Measurements from ENCODE around the gene GRIP2. TPM values are rescaled to one million over a fixed set of nuclear protein-coding genes. Genes with fewer than 3 reads are reported as not detected.

Gene GRIP2
- total RNA-seq, 1 experiment from 2014 or later = 0.43 TPM

GRCh38 chr3:14491396-14492190, 48.5 kb downstream of the GRIP2 start:
- no peak overlapping the region for H3K4me3 ChIP-seq (ENCODE audit: low read depth, low read length, poor library complexity, severe bottlenecking)
- TF ChIP-seq CTCF (conservative IDR thresholded peaks at IDR 0.05; ENCODE audit: low read depth, low read length) = no peak
- TF ChIP-seq EZH2 (IDR thresholded peaks at IDR 0.05; ENCODE audit: borderline replicate concordance, low read depth, low read length, poor library complexity, severe bottlenecking) = no peak
- no peaks in the 10 kb centered on the region for H3K4me1 ChIP-seq (ENCODE audit: insufficient read depth, low read length, poor library complexity, severe bottlenecking)
- no peak for DNase-seq (ENCODE audit: low spot score)
- BruUV-seq (replicated peaks) = no TSS peak
- peaks cover 5% of the 10 kb centered on the region for H3K36me3 ChIP-seq (ENCODE audit: insufficient read depth, low read length, poor library complexity, severe bottlenecking)
- intact Hi-C loops (cut with micrococcal nuclease; ENCODE audit: unreplicated experiment) = no loop called here
- no peaks in the 10 kb centered on the region for H3K9me3 ChIP-seq (ENCODE audit: low read depth, low read length, poor library complexity, severe bottlenecking)
- ChIA-PET CTCF (no interaction called here), POLR2A (ENCODE audit: low non-redundant PET) (no interaction called here)
- H3K27ac ChIP-seq (ENCODE audit: low read depth, low read length, poor library complexity, severe bottlenecking) = no peak overlapping the region
- no peaks in the 10 kb centered on the region for H3K27me3 ChIP-seq (replicated peaks; ENCODE audit: insufficient read depth, low read depth, low read length, poor library complexity)

GRCh38 chr3:14490831-14491230, 49.3 kb downstream of the GRIP2 start:
- no peak for DNase-seq (ENCODE audit: low spot score)
- intact Hi-C loops (cut with micrococcal nuclease; ENCODE audit: unreplicated experiment) = no loop called here
- Histone ChIP-seq H3K27me3 (replicated peaks; ENCODE audit: insufficient read depth, low read depth, low read length, poor library complexity) (no peaks in the 10 kb centered on the region), H3K4me1 (ENCODE audit: insufficient read depth, low read length, poor library complexity, severe bottlenecking) (no peaks in the 10 kb centered on the region), H3K27ac (ENCODE audit: low read depth, low read length, poor library complexity, severe bottlenecking) (no peak overlapping the region), H3K9me3 (ENCODE audit: low read depth, low read length, poor library complexity, severe bottlenecking) (no peaks in the 10 kb centered on the region), H3K36me3 (ENCODE audit: insufficient read depth, low read length, poor library complexity, severe bottlenecking) (peaks cover 5% of the 10 kb centered on the region), H3K4me3 (ENCODE audit: low read depth, low read length, poor library complexity, severe bottlenecking) (no peak overlapping the region)
- TF ChIP-seq EZH2 (IDR thresholded peaks at IDR 0.05; ENCODE audit: borderline replicate concordance, low read depth, low read length, poor library complexity, severe bottlenecking) (no peak), CTCF (conservative IDR thresholded peaks at IDR 0.05; ENCODE audit: low read depth, low read length) (no peak)
- POLR2A ChIA-PET (ENCODE audit: low non-redundant PET) = no interaction called here
- CTCF ChIA-PET = interaction anchor here (0.7 kb wide), 1 partner anchor 61 kb away, joined by 3 read pairs; no protein-coding TSS in a partner anchor
- BruUV-seq (replicated peaks) = no TSS peak

GRCh38 chr3:14490255-14490654, 49.9 kb downstream of the GRIP2 start:
- TF ChIP-seq EZH2 (IDR thresholded peaks at IDR 0.05; ENCODE audit: borderline replicate concordance, low read depth, low read length, poor library complexity, severe bottlenecking) (no peak), CTCF (conservative IDR thresholded peaks at IDR 0.05; ENCODE audit: low read depth, low read length) (no peak)
- no peaks in the 10 kb centered on the region for H3K4me1 ChIP-seq (ENCODE audit: insufficient read depth, low read length, poor library complexity, severe bottlenecking)
- no peak overlapping the region for H3K4me3 ChIP-seq (ENCODE audit: low read depth, low read length, poor library complexity, severe bottlenecking)
- ChIA-PET CTCF (interaction anchor here (0.7 kb wide), 1 partner anchor 62 kb away, joined by 3 read pairs; no protein-coding TSS in a partner anchor), POLR2A (ENCODE audit: low non-redundant PET) (no interaction called here)
- H3K9me3 ChIP-seq (ENCODE audit: low read depth, low read length, poor library complexity, severe bottlenecking) = no peaks in the 10 kb centered on the region
- intact Hi-C loops (cut with micrococcal nuclease; ENCODE audit: unreplicated experiment) = no loop called here
- peaks cover 9% of the 10 kb centered on the region for H3K36me3 ChIP-seq (ENCODE audit: insufficient read depth, low read length, poor library complexity, severe bottlenecking)
- H3K27me3 ChIP-seq (replicated peaks; ENCODE audit: insufficient read depth, low read depth, low read length, poor library complexity) = no peaks in the 10 kb centered on the region
- BruUV-seq (replicated peaks) = no TSS peak
- no peak overlapping the region for H3K27ac ChIP-seq (ENCODE audit: low read depth, low read length, poor library complexity, severe bottlenecking)
- DNase-seq (ENCODE audit: low spot score) = no peak
